22Rv1 (cell line): ENCODE measurements around the gene MAGI2.

Experiments
- ZFX ChIP-seq: fragments of 450-650 bp; IDR thresholded peaks from 2 replicates; pipeline ENCODE4 v1.6.1; 2017; ENCODE audit warnings: antibody characterized with exemption, borderline replicate concordance
- TF ChIP-seq, protein P1 (sequence below): fragments of 450-650 bp; IDR thresholded peaks from 2 replicates; pipeline ENCODE4 v1.5.1; 2017; ENCODE audit warnings: mild to moderate bottlenecking

DNA sequence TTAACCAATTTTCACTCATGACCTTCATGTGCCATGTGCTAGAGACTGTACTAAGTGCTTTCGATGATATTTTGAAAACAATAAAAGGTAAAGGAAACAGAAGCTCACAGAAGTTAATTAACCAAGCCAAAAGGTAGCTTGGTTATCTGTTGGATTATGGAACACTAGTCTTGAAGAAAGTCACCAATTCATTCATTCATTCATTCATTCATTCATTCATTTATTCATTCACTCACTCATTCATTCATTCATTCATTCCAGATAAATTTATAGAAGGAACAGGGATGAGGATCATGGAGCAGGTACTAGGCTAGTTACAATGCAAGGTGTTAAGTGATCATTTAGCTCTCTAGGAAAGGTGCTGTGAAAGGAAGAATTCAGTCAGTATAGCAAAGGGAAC lies 322.8 kb downstream of the MAGI2 start:
- TF ChIP-seq, protein P1, sequence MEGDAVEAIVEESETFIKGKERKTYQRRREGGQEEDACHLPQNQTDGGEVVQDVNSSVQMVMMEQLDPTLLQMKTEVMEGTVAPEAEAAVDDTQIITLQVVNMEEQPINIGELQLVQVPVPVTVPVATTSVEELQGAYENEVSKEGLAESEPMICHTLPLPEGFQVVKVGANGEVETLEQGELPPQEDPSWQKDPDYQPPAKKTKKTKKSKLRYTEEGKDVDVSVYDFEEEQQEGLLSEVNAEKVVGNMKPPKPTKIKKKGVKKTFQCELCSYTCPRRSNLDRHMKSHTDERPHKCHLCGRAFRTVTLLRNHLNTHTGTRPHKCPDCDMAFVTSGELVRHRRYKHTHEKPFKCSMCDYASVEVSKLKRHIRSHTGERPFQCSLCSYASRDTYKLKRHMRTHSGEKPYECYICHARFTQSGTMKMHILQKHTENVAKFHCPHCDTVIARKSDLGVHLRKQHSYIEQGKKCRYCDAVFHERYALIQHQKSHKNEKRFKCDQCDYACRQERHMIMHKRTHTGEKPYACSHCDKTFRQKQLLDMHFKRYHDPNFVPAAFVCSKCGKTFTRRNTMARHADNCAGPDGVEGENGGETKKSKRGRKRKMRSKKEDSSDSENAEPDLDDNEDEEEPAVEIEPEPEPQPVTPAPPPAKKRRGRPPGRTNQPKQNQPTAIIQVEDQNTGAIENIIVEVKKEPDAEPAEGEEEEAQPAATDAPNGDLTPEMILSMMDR, result no peak
- TF ChIP-seq ZFX, result no peak
